ENCODE measurements around the gene ANK3. TPM values are rescaled to one million over a fixed set of nuclear protein-coding genes. Genes with fewer than 3 reads are reported as not detected.

Gene ANK3
- total and polyA plus RNA-seq, 2 experiments from 2014 or later, result 46.5 to 85.2 TPM

- ATAC-seq, result peak; percentile 43; the same call in 2 of the 3 replicates
- H3K27me3 Mint-ChIP-seq (ENCODE audit: insufficient read depth, low read depth, poor library complexity), result no peaks in the 10 kb centered on the region
These were observed 189.5 kb downstream of the ANK3 start for GRCh38 chr10:60200012-60200681.

More at GRCh38 chr10:60200012-60200681, 189.5 kb downstream of the ANK3 start:
- Histone ChIP-seq H3K4me1 (ENCODE audit: insufficient read depth) (no peaks in the 10 kb centered on the region), H3K79me2 (replicated peaks; ENCODE audit: insufficient read depth) (no peaks in the 10 kb centered on the region), H3K4me2 (no peak overlapping the region), H4K20me1 (replicated peaks; ENCODE audit: insufficient read depth) (no peaks in the 10 kb centered on the region; the same call in 1 of the 2 replicates), H3K36me3 (ENCODE audit: insufficient read depth) (0 out of 2 replicates have a peak, but pooled peaks cover 5% of the 10 kb centered on the region), H3F3A (replicated peaks; ENCODE audit: low read depth) (no peaks in the 10 kb centered on the region), H3K27ac (ENCODE audit: low read depth) (no peak overlapping the region), H3K9me2 (ENCODE audit: insufficient read depth) (no peaks in the 10 kb centered on the region), H3K27me3 (ENCODE audit: insufficient read depth) (no peaks in the 10 kb centered on the region), H3K4me3 (no peak overlapping the region), H2AFZ (no peak overlapping the region)
- no peak for DNase-seq (ENCODE audit: low spot score)
- Mint-ChIP-seq H3K4me3 (no peak overlapping the region), H3K27ac (no peak overlapping the region), H3K4me1 (no peaks in the 10 kb centered on the region), H3K36me3 (ENCODE audit: low read depth) (no peaks in the 10 kb centered on the region), H3K9me3 (no peaks in the 10 kb centered on the region)
- TF ChIP-seq NANOG (IDR thresholded peaks at IDR 0.05; ENCODE audit: borderline replicate concordance), result no peak
- TF ChIP-seq EZH2 (IDR thresholded peaks at IDR 0.05; ENCODE audit: low read depth, unreplicated experiment), result no peak
- no peak for TF ChIP-seq ETS1 (IDR thresholded peaks at IDR 0.05)
- no peak for TF ChIP-seq ZNF331 (CRISPR knock-in tag; IDR thresholded peaks at IDR 0.05; ENCODE audit: low read depth)
- TF ChIP-seq CTCF (conservative IDR thresholded peaks at IDR 0.05; ENCODE audit: low read depth in 2 of 2), result no peak
- TF ChIP-seq CREB1 (CRISPR knock-in tag; IDR thresholded peaks at IDR 0.05; ENCODE audit: low read depth), result no peak
- no peak for TF ChIP-seq POLR2AphosphoS5 (IDR thresholded peaks at IDR 0.05; ENCODE audit: low read depth)
- no peak for TF ChIP-seq ZNF114 (CRISPR knock-in tag; IDR thresholded peaks at IDR 0.05)
- TF ChIP-seq, protein P1, sequence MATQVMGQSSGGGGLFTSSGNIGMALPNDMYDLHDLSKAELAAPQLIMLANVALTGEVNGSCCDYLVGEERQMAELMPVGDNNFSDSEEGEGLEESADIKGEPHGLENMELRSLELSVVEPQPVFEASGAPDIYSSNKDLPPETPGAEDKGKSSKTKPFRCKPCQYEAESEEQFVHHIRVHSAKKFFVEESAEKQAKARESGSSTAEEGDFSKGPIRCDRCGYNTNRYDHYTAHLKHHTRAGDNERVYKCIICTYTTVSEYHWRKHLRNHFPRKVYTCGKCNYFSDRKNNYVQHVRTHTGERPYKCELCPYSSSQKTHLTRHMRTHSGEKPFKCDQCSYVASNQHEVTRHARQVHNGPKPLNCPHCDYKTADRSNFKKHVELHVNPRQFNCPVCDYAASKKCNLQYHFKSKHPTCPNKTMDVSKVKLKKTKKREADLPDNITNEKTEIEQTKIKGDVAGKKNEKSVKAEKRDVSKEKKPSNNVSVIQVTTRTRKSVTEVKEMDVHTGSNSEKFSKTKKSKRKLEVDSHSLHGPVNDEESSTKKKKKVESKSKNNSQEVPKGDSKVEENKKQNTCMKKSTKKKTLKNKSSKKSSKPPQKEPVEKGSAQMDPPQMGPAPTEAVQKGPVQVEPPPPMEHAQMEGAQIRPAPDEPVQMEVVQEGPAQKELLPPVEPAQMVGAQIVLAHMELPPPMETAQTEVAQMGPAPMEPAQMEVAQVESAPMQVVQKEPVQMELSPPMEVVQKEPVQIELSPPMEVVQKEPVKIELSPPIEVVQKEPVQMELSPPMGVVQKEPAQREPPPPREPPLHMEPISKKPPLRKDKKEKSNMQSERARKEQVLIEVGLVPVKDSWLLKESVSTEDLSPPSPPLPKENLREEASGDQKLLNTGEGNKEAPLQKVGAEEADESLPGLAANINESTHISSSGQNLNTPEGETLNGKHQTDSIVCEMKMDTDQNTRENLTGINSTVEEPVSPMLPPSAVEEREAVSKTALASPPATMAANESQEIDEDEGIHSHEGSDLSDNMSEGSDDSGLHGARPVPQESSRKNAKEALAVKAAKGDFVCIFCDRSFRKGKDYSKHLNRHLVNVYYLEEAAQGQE (IDR thresholded peaks at IDR 0.05; ENCODE audit: unreplicated experiment), result no peak
- no peak for TF ChIP-seq ZNF462 (CRISPR knock-in tag; IDR thresholded peaks at IDR 0.05)
- no peak for TF ChIP-seq EZH2phosphoT487 (IDR thresholded peaks at IDR 0.05; ENCODE audit: unreplicated experiment)
- no peak for TF ChIP-seq JUNB (IDR thresholded peaks at IDR 0.05; ENCODE audit: unreplicated experiment)
- no peak for TF ChIP-seq STAT1 (IDR thresholded peaks at IDR 0.05; ENCODE audit: unreplicated experiment)

Data from GM23338 (cell line).